Measurements from ENCODE around the gene TBC1D22B.

- TF ChIP-seq CTCF (IDR thresholded peaks at IDR 0.05) (no peak), EZH2 (IDR thresholded peaks at IDR 0.05) (no peak), EZH2phosphoT487 (IDR thresholded peaks at IDR 0.05) (no peak)
Observed at GRCh38 chr6:37319156-37319555, 61.6 kb downstream of the TBC1D22B start.
